Type B pancreatic cell (in vitro differentiated cells): ENCODE measurements around the gene SPON1. TPM values are rescaled to one million over a fixed set of nuclear protein-coding genes. Genes with fewer than 3 reads are reported as not detected.
"Not testable (repeated sequence)": the region's sequence is repeated elsewhere in the genome, so short reads cannot be mapped to it uniquely, and the experiment has no call there.

ENCODE experiments used
- DNase-seq: peaks from one replicate; pipeline ENCODE4 v3.0.0; 2021; ENCODE audit warnings: mixed read lengths; ENCODE audit not compliant: unreplicated experiment; ENCODE audit errors: extremely low spot score
- H3K27ac Mint-ChIP-seq: 2 replicates; pipeline ENCODE4 v1.8.0; 2021; ENCODE audit warnings: mild to moderate bottlenecking, mixed read lengths
- H3K27me3 Mint-ChIP-seq: 2 replicates; pipeline ENCODE4 v1.8.0; 2021; ENCODE audit warnings: mixed read lengths
- H3K36me3 Mint-ChIP-seq: 2 replicates; pipeline ENCODE4 v1.8.0; 2021; ENCODE audit warnings: mixed read lengths
- H3K4me1 Mint-ChIP-seq: one replicate; pipeline ENCODE4 v1.8.0; 2021; ENCODE audit warnings: mixed read lengths; ENCODE audit not compliant: unreplicated experiment
- H3K4me3 Mint-ChIP-seq: 2 replicates; pipeline ENCODE4 v1.8.0; 2021; ENCODE audit warnings: mild to moderate bottlenecking, mixed read lengths
- H3K9me3 Mint-ChIP-seq: 2 replicates; pipeline ENCODE4 v1.8.0; 2021; ENCODE audit warnings: mixed read lengths
- total RNA-seq: library from RNA; stranded (reverse); gene quantifications from 2 replicates; pipeline ENCODE4 v1.2.1, GENCODE V29; 2021; ENCODE audit warnings: low replicate concordance
- TF ChIP-seq, protein P1 (sequence below): fragments of 200-600 bp; sonication (generic); conservative IDR thresholded peaks from 2 replicates; pipeline ENCODE4 v1.5.0; 2021; ENCODE audit warnings: antibody characterized with exemption, mild to moderate bottlenecking

SPON1 gene
- total RNA-seq, 1 donor from 2014 or later = 31.7 TPM

DNA sequence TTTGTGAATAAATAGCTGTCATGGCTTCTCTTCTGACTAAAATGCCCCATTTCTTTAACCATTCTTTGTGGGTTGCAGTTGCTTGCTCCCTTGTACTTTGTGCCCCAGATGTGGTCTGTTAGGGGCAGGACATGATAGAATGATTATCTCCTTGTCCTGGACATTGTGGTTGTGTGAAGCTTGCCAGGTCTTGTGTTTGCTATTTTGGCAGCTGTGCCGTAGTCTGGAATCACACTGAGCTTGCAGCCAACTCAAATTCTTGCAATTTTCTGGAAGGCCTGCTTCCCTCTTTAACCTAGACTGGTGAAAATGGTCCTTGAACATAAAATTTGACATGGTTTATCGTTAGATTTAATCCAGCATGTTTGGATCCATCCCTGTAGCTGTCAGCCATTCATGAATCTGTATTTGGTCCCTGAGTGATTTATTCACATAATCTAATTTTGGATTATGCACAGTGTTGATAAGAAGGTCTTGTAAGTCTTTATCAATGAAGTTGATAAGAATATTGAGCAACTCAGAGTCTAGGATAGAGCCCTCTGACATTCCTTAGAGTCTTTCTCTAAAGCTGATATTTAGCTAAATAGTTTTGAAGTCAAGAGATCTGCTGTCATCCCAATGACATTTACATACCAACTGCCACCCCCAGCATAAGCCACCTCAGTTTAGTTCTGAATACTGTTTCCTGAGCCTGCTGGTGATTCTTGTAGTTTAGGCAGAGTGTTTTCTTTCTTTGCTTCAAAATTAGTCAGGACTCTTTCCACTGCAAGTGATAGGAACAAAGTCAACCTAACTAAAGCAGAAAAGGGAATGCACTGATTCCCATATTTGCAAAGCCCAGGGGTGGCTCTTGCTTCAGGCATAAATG, 9.8 kb downstream of the SPON1 start:
- Mint-ChIP-seq H3K4me3 (no peak overlapping the region), H3K27ac (no peak overlapping the region), H3K9me3 (no peaks in the 10 kb centered on the region), H3K27me3 (peaks cover 56% of the 10 kb centered on the region), H3K36me3 (peaks cover 4% of the 10 kb centered on the region), H3K4me1 (no peaks in the 10 kb centered on the region)
- TF ChIP-seq, protein P1, sequence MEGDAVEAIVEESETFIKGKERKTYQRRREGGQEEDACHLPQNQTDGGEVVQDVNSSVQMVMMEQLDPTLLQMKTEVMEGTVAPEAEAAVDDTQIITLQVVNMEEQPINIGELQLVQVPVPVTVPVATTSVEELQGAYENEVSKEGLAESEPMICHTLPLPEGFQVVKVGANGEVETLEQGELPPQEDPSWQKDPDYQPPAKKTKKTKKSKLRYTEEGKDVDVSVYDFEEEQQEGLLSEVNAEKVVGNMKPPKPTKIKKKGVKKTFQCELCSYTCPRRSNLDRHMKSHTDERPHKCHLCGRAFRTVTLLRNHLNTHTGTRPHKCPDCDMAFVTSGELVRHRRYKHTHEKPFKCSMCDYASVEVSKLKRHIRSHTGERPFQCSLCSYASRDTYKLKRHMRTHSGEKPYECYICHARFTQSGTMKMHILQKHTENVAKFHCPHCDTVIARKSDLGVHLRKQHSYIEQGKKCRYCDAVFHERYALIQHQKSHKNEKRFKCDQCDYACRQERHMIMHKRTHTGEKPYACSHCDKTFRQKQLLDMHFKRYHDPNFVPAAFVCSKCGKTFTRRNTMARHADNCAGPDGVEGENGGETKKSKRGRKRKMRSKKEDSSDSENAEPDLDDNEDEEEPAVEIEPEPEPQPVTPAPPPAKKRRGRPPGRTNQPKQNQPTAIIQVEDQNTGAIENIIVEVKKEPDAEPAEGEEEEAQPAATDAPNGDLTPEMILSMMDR = no peak
- DNase-seq = no peak

DNA sequence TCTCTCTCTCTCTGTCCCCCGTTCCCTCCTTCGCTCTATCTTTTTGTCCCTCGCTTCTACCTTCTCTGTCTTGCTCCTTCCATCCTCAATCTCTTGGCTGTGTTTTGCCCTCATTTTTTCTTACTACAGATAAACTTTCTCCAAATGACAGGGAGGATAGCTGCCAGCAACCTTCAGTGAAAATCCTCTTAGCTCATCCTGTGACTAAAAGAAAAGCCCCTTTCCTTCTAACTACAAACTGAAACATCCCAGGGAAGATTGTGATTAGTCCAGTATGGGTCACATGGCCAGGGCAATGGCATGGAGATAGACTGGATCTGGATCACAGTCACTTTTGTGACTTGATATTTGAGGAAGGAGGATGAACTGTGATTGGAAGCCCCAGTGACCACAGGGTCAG, 10.4 kb downstream of the SPON1 start:
- Mint-ChIP-seq H3K27ac (no peak overlapping the region), H3K27me3 (peaks cover 52% of the 10 kb centered on the region), H3K4me1 (no peaks in the 10 kb centered on the region), H3K4me3 (no peak overlapping the region), H3K36me3 (peaks cover 4% of the 10 kb centered on the region), H3K9me3 (no peaks in the 10 kb centered on the region)
- DNase-seq = no peak
- TF ChIP-seq, protein P1 = no peak

DNA sequence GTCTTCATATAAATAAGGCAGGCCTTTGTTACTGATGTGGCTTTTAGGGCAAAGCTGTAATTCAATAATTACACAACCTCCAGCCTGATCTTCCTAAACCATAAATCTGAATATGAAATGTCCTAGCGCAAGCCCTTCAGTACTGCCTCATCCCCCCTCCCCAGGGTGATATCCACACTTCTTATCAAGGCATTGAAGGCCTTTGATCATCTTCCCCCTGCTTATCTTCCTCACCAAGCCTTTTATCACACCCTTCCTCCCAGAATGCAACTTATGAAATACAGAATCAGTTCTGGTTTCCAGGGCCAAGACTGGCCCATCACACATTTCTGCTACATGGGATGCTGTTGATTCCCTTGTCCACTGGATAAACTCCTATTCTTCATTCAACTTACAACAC, 12.1 kb downstream of the SPON1 start:
- Mint-ChIP-seq H3K27me3 (peaks cover 35% of the 10 kb centered on the region), H3K36me3 (peaks cover 4% of the 10 kb centered on the region), H3K27ac (no peak overlapping the region), H3K4me1 (no peaks in the 10 kb centered on the region), H3K9me3 (no peaks in the 10 kb centered on the region), H3K4me3 (no peak overlapping the region)
- TF ChIP-seq, protein P1 = no peak
- DNase-seq = no peak

DNA sequence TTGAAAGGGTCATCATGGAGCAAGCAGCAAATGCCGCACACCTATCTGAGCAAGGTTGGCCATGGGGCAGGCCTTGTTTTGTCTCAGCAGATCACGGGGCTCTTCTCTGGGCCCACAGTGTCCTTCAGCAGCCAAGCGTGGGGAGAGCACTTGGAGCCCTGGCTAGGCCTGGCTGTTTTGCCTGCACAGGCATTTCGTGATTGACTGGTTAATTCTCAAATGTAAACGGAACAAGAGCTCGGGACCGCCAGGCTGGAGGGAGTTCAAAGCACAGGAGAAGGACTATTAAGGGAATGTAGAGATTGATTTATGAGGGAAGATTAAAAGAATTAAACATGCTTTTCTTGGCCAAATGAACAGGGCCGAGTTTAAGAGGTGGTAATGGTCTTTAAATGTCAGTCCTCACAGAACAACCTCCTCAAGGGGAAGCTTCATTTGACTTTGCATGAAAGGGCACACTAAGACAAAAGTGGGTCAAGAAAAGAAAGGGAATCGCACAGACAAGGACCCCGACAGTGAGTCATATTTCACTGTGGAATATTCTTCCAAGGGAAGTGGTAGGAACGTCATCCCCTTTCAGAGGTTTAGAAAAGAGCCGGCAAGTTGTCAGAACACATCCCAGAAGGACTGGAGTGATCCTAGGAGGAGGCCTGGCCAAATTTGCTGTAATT, 20.7 kb downstream of the SPON1 start:
- TF ChIP-seq, protein P1 = no peak
- Mint-ChIP-seq H3K27me3 (peaks cover 3% of the 10 kb centered on the region), H3K27ac (no peak overlapping the region), H3K4me3 (no peak overlapping the region), H3K36me3 (no peaks in the 10 kb centered on the region), H3K4me1 (peaks cover 20% of the 10 kb centered on the region), H3K9me3 (no peaks in the 10 kb centered on the region)
- no peak for DNase-seq

DNA sequence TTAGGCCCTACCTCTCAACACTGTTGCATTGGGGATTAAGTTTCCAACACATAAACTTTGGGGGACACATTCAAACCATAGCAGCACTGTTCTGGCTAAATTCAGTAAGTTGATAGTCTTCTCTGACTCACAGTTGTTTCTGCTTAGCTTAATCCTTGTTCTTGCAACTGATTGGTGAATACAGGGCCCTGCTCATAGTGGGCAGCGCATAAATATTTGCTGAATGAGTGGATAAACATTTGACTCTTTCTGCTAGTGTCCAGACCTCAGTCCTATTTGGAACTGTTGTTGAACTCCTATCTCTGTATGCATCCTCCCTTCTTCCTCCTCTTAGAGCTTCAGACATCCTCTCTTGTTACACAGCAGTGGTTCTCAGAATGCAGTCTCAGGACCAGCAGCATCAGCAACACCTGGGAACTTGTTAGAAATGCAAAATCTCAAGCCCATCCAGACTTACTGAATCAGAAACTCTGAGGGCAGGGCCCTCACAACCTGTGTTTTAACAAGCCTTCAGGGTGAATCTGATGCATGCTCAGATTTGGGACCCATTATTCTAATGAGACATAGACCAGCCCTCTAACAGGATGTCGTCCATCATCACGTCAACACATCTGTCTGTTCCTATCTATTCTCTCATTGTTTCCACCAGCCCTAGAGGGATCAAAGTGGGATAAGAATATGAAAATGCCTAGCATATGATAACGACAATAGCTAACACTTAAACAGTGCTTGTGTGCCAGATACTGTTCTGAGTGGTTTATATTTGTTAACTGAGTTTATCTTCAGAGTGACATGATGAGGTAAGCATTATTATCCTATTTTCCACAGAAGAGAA, 22.3 kb downstream of the SPON1 start:
- H3K27ac Mint-ChIP-seq = no peak overlapping the region
- TF ChIP-seq, protein P1 = no peak
- H3K4me1 Mint-ChIP-seq = peaks cover 20% of the 10 kb centered on the region
- H3K27me3 Mint-ChIP-seq = peaks cover 8% of the 10 kb centered on the region
- H3K4me3 Mint-ChIP-seq = no peak overlapping the region
- H3K36me3 Mint-ChIP-seq = no peaks in the 10 kb centered on the region
- no peak for DNase-seq
- no peaks in the 10 kb centered on the region for H3K9me3 Mint-ChIP-seq

DNA sequence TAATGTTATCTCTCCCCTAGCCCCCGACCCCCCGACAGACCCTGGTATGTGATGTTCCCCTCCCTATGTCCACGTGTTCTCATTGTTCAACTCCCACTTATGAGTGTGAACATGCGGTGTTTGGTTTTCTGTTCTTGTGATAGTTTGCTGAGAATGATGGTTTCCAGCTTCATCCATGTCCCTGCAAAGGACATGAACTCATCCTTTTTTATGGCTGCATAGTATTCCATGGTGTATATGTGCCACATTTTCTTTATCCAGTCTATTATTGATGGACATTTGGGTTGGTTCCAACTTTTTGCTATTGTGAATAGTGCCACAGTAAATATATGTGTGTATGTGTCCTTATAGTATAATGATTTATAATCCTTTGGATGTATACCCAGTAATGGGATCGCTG, 24.2 kb downstream of the SPON1 start:
- DNase-seq, H3K4me3 Mint-ChIP-seq, H3K36me3 Mint-ChIP-seq, H3K27ac Mint-ChIP-seq, H3K9me3 Mint-ChIP-seq, H3K27me3 Mint-ChIP-seq: not testable (repeated sequence)
- H3K4me1 Mint-ChIP-seq = peaks cover 20% of the 10 kb centered on the region

DNA sequence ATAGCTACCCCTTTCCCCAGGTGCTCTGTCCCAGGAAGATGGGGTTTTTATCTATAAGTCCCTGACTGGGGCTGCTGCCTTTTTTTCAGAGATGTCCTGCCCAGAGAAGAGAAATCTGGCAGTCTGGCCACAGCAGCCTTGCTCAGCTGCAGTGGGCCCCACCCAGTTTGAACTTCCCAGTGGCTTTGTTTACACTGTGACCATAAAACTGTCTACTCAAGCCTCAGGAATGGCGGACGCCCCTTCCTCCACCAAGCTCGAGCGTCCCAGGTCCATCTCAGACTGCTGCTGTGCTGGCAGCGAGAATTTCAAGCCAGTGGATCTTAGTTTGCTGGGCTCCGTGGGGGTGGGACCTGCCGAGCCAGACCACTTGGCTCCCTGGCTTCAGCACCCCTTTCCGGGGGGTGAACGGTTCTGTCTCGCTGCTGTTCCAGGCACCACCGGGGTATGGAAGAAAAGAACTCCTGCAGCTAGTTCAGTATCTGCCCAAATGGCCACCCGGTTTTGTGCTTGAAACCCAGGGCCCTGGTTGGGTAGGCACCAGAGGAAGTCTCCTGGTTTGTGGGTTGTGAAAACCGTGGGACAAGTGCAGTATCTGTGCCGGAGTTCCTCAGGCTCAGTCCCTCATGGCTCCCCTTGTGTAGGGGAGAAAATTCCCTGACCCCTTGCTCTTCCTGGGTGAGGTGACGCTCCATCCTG, 29.8 kb downstream of the SPON1 start:
- DNase-seq = not testable (repeated sequence)

More for the DNA sequence above, 29.8 kb downstream of the SPON1 start:
- H3K27me3 Mint-ChIP-seq = peaks cover 13% of the 10 kb centered on the region
- H3K4me1 Mint-ChIP-seq, H3K9me3 Mint-ChIP-seq, H3K36me3 Mint-ChIP-seq, H3K27ac Mint-ChIP-seq, H3K4me3 Mint-ChIP-seq: not testable (repeated sequence)
